ENCODE data around the gene PGBD5.

PGBD5 gene

DNA sequence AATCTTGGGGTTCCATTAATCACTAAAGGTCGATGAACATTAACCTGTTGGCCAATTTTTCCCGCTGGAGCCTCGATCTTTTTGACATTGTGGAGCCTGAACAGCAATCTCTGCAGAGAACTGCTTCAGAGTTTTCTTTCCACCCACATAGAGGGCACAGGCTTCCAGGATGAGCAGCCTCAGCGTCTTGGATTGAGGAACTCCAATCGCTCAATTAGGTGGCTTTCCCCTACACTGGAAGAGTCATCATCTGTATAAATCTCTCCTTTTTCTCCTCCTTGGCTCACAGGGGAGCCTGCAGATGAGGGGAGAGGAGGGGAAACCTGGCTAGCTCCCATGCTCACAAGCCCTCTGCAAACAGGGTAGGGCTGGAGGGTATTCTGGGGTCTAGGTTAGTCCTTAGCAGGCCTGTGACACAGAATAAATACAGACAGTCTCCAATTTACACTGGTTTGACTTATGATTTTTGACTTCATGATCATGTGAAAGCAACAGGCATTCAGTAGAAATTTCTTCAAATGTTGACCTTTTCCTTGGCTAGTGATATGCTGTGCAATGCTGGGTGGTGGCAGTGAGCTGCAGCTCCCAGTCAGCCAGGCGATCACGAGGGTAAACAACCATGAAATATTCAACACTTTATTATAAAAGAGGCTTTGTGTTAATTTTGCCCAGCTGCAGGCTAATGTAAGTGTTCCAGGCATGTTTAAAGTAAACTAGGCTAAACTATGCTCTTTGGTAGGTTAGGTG lies 80.8 kb downstream of the PGBD5 start:
- DNase-seq = no peak

DNA sequence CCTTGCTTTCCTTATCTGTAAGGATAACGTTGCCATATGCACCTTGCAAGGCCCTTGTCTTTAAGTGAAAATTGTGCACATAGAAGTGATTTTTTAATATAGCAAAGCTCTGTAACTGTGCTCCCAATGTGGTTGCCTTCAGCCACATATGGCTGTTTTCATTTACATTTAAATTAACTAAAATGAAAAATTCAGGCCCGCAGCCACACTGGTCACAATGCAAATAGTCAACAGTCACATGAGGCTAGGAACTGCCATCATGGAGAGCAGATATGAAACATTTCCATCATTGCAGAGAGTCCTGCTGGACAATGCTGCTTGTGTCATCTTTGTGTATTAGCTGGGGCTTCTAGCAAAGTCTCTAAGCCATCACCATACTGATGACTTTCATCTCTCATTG lies 83.4 kb downstream of the PGBD5 start:
- DNase-seq = no peak

DNA sequence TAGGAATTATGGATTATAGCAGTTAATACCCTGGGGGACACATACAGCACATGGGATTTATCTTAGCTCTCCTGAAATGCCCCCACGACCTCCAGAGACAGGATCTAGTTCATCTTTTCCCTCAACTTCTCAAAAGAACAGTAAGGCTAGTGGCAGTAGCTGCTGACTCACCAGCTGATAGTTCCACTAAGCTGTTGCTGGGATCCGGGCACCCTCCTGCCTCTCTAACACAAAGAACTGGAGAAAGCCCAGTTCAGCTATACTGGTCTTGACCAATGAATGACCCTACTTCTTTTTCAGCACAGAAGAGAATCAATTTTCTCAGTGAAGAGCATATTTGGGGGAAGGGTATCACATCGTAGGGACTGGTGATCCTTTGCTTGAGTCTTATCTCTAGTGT lies 84.1 kb downstream of the PGBD5 start:
- no peak for DNase-seq

DNA sequence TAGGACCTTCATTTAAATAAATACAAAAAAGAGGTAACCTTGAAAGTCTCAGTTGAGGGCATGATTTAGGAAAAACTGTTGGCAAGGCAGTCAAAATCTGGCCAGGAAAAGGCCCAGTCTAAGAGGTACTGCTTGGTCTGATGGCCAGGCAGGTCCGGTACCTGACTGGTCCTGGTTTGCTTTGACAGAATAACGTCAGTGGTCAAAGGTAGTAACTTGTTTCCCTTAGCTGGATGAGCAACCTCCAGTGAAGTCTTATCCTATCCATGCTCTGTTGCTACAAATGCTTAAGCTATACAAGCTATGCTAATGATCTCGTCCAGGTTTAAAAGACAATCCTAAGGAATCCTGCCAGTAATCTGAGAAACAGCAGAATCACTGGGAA lies 85.0 kb downstream of the PGBD5 start:
- DNase-seq = no peak

DNA sequence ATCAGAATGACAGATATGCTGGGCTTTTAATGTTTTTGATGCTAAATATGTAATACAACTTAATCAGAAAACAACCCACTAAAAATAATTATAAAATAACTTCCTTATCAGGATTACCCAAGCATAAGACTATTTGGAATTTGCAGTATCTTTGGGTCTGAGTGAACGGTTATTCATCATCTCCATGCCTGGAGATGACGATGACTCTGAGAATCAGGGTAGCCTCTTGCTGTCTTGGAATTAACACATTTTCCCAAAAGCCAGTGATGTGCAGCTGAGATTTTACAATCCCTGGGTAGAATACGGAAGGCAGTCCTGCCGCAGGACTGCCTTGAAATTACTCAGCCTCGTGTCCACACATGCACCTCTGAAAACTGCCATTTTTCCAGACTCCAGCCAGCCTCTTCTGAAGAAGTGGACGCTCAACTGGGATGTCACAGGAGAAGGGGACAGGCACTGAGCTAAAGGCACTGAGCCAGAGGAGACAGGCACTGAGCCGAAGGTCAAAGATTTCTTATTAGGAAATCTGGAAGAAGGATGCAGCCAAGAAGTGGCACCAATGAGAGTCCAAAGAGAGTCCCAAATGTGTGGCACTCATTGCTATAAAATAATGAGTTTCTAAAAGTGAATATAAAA lies 85.5 kb downstream of the PGBD5 start:
- no peak for DNase-seq

DNA sequence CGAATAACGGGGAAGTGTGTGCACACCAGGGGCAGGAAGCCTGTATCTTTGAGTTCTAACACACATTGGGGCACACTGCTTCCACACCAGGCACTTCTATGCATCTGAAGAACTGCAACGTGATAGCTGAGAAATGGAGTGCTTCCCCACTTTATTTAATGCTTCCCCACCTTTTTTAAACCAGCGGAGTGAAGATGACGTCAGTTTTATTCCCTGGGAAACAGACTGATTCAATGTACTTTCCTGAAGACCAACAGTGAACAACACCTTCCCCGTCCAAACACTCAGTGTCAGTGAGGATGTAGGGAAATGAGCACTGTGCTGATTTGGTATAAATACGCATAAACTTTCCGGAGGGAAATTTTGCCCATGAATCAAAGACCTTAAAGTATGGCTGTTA lies 87.1 kb downstream of the PGBD5 start:
- no peak for DNase-seq

DNA sequence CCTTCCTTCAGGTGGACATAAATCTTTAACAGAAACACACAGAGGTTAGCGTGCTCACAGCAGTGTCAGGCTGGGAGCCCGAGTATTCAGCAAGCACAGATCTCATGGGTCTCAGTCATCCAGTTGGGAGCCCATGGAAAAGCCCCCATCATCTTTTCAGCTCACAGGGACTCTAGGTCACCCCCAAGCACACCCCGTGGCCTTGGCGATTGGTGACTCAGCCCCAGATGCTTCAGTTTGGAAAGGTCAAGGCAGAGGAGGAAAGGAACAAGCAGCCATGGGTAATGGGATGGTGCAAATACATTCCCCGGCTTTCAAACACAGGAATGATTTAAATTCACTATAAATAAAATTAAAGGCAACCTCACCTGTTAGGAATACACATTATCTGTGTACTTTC lies 88.9 kb downstream of the PGBD5 start:
- no peak for DNase-seq

DNA sequence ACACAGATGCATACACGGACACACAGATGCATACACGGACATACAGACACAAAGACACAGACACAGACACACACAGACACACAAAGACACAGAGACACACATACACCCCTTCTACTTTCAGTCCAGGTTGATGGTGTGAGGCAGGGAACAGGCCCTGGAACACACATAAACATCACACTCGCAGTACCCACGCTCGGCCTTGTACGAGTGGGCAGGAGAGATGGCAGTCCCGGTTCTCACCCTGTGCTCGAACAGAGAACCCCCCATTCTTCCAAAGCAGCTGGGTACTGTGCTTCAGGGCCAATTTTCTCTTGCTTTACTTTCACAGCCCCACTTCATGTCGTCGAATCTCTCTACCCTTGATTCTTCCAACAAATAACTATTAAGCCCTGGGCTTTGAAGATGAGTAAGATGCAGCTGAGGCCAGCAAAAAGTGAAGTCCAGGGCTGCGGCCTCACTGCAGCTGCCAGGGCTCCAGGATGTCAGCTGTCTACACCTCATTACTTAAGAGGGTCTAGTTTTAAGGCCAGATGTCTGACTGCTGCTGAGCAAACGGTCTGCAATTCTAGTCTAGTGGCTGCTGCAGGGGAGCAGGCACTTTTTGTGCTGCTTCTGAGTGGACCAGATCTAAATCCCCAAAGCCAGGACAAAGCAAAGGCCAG lies 90.1 kb downstream of the PGBD5 start:
- no peak for DNase-seq

DNA sequence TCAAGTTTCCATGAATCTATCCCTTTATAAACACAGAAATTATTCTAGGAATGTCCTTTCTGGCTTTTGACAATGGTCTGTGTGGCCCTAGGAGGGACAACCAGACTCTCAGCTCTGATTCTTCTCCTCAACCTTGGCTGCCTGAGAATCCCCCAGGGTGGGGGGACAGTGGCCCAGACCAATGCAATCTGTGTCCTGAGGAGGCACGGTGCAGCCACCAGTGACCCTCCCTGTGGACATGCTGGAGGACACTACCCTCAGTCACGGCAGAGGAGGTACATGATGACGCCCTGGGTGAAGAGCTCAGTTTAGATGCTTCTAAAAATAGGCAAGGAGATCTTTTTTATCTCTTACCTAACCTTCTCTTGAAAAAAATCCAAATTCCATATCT lies 91.7 kb downstream of the PGBD5 start:
- DNase-seq = no peak

DNA sequence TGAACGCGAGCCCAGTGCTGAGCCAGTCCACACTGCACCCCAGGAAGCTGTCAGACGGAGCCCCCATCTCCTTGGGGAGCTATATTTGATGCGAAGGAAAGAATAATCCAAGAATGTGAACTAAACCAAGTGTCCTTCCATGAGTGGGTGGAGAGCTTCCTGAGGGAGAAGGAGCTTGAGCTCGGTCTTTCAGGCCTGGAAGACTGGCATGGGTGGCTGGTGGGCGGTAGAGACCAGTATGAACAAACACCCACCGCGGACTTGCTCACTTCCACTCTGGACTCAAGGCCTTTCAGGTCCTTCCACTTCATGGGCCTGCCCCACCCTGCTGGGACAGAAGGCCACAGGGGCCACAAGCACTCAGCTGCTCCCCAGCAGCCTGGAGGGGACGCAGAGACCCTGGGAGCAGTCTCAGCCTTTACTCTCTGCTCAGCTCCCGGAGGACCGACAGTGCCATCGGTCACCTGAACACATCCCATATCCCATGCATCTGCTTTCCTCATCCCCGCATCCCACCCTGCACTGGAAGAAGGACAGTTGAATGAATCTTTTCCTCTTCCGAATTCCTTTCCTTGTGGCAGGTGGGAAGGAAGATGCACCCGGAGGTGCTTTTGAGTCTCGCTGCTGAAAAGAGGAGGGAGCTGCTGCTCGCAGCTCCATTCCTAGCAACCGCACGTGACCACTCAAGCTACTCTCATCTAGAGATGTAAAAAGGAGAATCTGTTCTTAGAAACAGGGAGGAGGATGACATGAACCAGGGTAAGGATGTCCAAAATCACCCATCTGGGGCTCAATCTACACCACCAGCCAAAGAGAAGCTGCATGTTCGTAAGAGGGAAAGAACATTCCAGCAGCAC lies 92.3 kb downstream of the PGBD5 start:
- DNase-seq = no peak

DNA sequence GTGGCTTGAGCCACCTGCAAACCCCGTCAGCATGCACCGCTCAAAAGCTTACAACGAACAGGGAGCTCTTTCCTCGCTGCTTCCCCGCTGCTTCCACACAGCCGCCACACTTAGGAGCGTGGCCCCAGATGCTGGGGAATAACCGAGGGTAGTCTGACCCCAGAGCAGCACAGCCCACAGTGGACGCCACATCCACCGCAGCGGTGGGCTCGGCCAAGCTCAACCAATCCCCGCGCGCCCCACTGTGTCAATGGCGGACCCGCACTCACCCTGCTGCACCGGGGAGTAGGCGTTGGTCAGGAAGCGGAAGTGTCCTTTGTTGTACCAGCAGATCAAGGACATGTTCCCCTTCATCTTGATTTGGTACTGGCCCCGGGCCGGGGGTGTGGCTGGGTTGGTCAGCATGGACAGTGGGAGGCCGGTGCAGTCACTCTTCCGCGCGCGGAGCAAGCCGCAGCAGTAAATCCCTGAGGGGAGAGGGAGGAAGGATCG lies 93.5 kb downstream of the PGBD5 start:
- no peak for DNase-seq

DNA sequence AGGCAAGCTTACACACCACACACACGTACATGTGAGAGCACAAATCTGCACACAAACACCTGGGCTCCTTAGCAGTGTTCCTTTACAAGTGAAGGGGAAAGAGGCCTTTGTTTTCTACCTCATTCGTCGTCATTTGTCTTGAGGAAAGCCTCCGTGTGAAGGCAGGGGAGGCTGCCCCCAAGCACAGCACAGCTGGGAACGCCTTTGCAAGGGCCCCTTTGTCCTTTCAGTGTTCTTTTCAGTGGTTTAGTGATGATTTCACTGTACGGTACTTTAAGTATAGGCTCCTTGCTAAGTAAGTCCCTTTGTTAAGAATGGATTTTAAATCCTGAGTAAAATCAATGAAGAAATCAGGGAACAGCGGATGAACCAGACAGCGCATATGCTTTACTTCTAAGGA lies 94.1 kb downstream of the PGBD5 start:
- no peak for DNase-seq

DNA sequence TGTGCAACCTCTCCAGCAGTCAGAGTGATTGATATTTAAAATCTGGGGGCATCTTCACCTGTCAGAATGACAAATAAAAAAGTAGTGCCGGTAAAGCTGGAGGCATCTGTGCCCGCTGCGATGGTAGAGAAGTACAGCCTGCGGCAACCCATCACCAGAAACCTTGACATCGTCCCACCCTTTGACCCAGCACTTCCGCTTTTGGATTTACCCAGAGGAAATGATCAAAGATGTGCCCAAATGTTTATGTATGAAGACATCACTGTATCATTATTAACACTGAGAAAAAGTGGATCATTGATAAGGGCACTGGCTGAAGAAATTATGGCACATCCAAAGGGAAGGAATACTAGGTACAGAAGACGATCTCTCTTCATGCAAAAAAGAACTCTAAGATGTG lies 96.0 kb downstream of the PGBD5 start:
- DNase-seq = no peak

DNA sequence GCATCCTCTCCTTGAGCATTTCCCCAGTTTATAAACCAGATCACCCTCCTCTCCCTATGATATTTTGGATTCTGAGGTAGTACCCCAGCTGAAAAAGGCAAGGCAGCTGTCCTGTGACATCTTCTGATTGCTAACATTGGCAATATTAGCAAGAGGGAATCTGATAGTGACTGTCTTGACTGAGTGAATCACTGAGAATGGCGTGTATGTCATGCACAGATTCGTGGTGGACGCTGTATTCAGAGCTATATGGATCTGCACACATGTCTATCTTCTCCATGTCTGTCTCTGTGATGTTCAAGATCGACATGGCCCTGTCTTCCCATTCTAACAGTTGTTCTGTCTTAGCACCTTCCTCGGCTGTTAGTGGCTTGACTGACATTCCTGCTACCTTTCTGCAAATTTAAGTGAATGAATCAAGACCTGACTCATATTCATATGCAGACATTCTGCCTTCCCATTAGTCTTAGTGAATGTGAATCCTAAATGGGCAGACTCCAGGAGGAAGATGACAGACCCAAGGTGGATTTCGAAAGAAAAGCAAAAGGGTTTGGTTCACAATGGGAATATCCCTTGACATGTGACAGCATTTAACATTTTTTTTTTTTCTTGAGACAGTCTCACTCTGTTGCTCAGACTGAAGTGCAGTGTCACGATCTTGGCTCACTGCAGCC lies 97.7 kb downstream of the PGBD5 start:
- DNase-seq = no peak

DNA sequence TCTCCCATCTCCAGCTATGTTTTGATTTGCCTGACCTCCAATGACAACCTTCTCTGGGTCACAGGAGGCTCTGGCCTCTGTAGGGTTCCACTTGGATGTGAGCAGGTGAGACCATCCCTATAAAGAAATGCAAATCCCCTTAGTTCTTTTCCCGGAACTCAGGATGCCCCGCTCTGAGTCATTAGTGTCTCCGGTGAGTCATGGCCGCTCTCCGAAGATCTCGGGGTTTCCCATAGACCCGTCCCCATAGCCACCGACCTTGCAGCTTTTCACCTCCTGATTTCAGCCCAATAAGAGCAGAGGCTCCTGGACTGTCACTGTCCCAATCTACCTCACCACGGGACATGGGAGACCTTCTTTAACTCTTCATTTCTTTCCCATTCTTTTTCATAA lies 98.2 kb downstream of the PGBD5 start:
- no peak for DNase-seq

DNA sequence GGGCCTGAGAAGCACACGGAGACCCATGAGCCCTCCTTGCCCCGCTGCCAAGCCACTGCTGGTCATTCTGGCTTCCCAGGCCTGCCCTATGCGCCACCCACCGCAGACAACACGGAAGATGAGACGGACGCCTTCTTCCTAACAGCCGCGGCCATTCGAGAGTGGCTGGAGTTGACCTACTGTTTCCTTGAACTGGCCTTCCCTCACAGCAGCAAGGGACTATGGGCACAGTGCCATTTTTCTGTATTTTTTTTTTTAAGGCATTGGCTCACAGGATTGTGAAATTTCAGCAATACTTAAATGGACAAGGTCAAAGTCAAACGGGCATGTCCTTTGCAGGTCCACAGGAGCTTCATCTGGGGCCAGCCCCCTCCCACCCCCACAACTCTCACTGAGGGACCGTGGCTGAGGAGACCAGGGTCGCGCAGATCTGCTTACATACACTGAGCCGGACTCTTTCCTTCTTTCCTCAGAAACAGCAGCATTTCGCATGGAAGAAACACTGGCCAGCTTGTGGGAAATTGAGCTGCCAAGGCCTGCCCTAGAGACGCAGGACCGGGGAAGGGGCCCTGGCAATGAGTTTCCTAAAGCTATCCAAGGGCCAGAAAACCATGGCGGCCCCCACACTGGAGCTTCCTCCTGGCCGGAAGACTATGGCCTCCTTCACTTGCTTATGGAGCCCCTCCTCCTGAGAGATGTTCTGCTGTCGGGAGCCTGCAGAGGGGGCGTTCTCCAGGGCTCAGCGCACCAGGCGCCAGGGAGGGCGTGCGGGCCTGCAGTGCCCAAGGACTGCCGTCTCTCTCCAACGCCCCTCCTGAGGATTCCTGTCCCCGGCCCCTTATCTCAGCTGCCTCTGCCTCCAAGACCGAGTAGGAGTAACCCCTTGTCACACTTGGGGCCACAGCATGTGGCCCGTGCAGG lies 98.9 kb downstream of the PGBD5 start:
- no peak for DNase-seq

DNA sequence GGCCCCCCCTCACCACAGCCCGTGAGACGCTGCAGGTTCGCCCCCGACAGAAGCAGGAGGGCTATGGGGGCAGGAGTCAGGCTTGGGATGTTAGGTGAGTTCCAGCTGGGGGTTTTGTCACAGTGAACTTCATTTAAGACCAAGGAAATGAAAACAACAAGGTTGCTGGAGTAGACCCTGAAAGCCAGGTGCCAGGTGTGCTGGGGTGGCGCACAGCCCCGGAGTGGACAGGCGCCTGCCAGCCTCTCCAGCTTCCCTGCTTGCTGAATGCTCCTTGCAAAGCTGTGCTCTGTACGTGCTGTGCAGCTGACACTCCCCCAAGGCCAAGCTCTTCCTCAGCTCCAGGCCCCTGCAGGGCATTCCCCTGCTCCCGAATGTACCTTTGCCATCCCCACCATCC lies 102.4 kb downstream of the PGBD5 start:
- no peak for DNase-seq

DNA sequence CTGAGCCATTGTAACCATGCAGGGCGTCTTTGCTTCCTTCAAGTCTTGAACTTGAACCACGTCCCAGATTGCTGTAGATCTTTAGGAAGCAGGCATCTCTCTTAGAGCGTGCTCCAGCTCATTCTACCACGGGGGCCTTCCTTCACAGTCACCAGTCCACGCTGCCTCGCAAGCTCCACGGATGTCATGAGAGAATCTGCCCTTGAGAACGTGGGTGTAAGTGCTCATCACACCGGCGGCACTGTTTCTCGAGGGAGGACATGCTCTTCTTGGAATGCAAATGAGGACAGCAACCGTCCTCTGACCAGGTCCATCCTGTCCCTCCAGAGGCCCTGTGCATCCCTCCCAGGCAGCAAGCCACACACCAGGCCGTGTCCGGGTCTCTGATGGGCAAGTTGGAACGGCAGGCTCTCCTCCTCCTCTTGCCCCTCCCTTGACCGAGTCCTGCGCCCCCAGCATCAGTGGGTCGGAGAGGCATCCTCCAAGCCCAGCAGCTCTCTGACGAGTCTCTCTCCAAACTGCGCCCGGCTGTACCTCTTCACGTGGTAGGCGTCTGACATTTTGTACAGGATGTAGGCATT lies 103.1 kb downstream of the PGBD5 start:
- DNase-seq = no peak

DNA sequence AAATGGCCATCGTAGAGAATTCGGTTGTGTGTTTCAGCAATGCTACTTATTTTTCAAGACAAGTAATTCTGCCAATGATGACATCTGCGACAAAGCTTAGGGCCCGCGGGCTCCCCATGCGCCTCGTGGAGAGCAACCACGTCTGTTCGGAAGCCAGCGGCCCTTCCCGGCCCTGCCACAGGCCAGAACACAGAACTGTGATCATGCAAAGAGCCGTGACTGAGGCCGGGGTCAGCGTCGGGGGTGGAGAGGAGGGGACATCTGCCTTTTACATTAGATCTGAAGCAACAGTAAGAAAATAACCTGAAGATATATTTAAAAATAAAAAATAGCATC lies 103.7 kb downstream of the PGBD5 start:
- no peak for DNase-seq

DNA sequence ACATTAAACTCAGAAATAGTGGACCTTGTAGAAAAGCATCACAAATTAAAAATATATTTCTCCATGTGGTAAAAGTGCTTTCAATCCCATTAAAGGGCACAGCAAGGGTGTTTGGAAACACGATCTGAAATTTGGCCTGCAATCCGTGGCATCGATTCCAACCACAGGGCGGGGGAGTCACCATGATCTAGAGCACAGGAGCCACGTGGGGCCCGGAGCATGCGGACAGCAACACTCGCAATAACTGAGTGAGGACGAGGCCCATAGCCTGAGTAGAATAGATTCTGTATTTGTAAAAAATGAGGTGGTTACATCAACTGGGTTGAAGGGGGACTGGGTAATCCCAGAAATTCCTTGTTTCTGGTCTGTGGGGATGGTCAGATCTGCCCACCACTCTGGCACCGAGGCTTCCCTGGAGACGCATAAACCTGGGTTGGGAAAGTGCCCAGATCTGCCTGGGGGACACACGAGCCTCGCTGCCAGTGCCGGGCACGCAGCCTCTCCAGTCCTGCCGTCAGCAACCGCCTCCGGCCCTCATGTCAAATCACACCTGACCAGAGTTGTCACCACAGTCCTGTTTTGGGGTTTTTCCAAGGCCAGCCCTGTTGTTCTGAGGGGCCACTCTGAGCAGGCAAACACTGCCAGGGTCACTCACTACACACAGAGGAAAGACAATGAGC lies 104.3 kb downstream of the PGBD5 start:
- peak; percentile 52 for DNase-seq

DNA sequence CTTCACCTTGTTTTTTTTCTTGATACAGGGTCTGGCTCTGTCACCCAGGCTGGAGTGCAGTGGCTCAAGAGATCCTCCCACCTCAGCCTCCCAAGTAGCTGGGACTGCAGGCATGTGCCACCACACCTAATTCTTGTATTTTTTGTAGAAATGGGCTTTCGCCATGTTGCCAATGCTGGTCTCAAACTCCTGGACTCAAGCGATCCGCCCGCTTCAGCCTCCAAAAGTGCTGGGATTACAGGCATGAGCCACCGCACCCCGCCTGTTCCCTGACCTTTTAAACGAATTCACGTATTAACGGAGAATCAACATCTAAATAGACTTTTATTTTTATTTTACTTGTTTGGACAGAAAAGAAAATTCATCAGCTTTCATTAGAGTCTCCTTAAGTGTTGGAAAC lies 104.8 kb downstream of the PGBD5 start:
- no peak for DNase-seq

Data from left hindlimb (tissue), 1 donor.